ENCODE results near the gene KRTAP19-6. TPM values are rescaled to one million over a fixed set of nuclear protein-coding genes. Genes with fewer than 3 reads are reported as not detected.

The KRTAP19-6 gene
- total RNA-seq, 1 experiment from 2014 or later, result not detected

GRCh38 chr21:30515681-30516080, 26.0 kb downstream of the KRTAP19-6 start:
- Histone ChIP-seq H3K4me2 (ENCODE audit: insufficient read depth, insufficient read length, low read length) (no peak overlapping the region), H2BK120ac (ENCODE audit: low read depth, low read length, poor library complexity, severe bottlenecking) (no peak overlapping the region), H2BK15ac (ENCODE audit: low read depth, low read length) (no peak overlapping the region), H3K9ac (ENCODE audit: extremely low read depth, insufficient read length, low read length) (no peak overlapping the region), H3K27ac (ENCODE audit: insufficient read length, low read depth, low read length) (no peak overlapping the region), H2AK5ac (ENCODE audit: insufficient read length, low read length) (no peak overlapping the region), H2BK5ac (ENCODE audit: insufficient read length, low read length) (no peak overlapping the region), H4K91ac (ENCODE audit: insufficient read length, low read depth, low read length) (no peak overlapping the region), H3K23ac (ENCODE audit: insufficient read length, low read depth, low read length) (no peak overlapping the region), H4K8ac (replicated peaks; ENCODE audit: insufficient read length, low read depth, low read length) (no peak overlapping the region), H3K56ac (ENCODE audit: insufficient read length, low read depth, low read length) (no peak overlapping the region), H3K27me3 (ENCODE audit: insufficient read depth, low read length) (no peaks in the 10 kb centered on the region), H3K9me3 (ENCODE audit: control insufficient read depth, low read depth, low read length) (no peaks in the 10 kb centered on the region), H2AFZ (ENCODE audit: low read length) (no peak overlapping the region), H3K4me1 (ENCODE audit: insufficient read depth, low read length) (no peaks in the 10 kb centered on the region), H3K4ac (ENCODE audit: low read depth, low read length) (no peak overlapping the region), H3K23me2 (ENCODE audit: insufficient read length, low read depth, low read length, poor library complexity, severe bottlenecking) (no peaks in the 10 kb centered on the region), H2BK12ac (ENCODE audit: insufficient read length, low read depth, low read length) (no peak overlapping the region), H3T11ph (ENCODE audit: low read length) (no peak overlapping the region), H3K14ac (ENCODE audit: insufficient read depth, low read length) (no peak overlapping the region), H2BK20ac (ENCODE audit: low read depth, low read length, poor library complexity, severe bottlenecking) (no peak overlapping the region), H4K20me1 (ENCODE audit: control insufficient read depth, insufficient read depth, insufficient read length) (no peaks in the 10 kb centered on the region), H3K79me1 (ENCODE audit: insufficient read depth, low read depth, low read length, poor library complexity, severe bottlenecking) (no peaks in the 10 kb centered on the region), H4K5ac (ENCODE audit: insufficient read length, low read depth, low read length) (no peak overlapping the region), H3K79me2 (ENCODE audit: insufficient read depth, low read length) (no peaks in the 10 kb centered on the region), H3K18ac (ENCODE audit: insufficient read length, low read depth, low read length) (no peak overlapping the region)
- Mint-ChIP-seq H3K27me3 (ENCODE audit: low read depth) (no peaks in the 10 kb centered on the region), H3K4me3 (no peak overlapping the region), H3K4me1 (peaks cover 0 to 6% of the 10 kb centered on the region in 2 experiments; a peak in 2 of 4 replicates), H3K9me3 (peaks cover 4 to 13% of the 10 kb centered on the region in 2 experiments; a peak in 4 of 5 replicates), H3K36me3 (ENCODE audit: insufficient read depth in 1 of 3, low read depth in 3 of 3) (peaks cover 0 to 13% (median 6%) of the 10 kb centered on the region in 3 experiments; a peak in 4 of 7 replicates), H3K27ac (no peak overlapping the region)
- DNase-seq, result no peak
- WGBS (ENCODE audit: extremely low coverage, insufficient read length, low lambda C conversion rate), result no CpG with 5 or more reads among the region's 1 CpG
- TF ChIP-seq CTCF (conservative IDR thresholded peaks at IDR 0.05), result no peak

All from H9 (cell line).